ENCODE measurements around the gene PINK1.

Gene PINK1

DNA sequence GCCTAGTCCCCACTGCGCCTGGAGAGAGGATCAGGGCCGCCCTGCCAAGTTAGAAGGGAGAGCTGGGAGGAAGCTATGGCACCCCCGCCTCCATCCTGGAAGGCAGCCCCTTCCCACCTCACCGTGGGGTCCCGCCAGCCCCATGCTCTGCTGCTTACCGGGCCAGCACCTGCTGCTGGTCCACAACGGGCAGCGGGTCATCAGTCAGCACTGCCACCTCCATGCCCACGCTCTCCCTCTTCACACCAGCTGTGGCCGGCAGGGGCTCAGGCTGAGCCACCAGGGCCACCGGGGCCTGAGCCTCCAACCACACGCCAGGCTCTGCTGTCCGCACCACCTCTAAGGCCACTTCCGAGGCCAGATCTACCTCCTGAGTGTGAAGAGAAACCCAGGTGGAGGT, 51.4 kb downstream of the PINK1 start:
- Histone ChIP-seq H3K27me3 (ENCODE audit: control insufficient read depth, low read length) (peaks cover 2% of the 10 kb centered on the region; the same call in 1 of the 2 replicates), H3K4me1 (ENCODE audit: control insufficient read depth, low read length) (peaks cover 8% of the 10 kb centered on the region), H3K9me2 (replicated peaks; ENCODE audit: control insufficient read depth, low read length) (no peaks in the 10 kb centered on the region), H3K4me2 (ENCODE audit: low read length) (no peak overlapping the region), H3K4me3 (ENCODE audit: low read length) (no peak overlapping the region), H4K20me1 (ENCODE audit: control insufficient read depth, insufficient read depth, low read depth, low read length) (no peaks in the 10 kb centered on the region), H3K9me3 (ENCODE audit: control insufficient read depth, insufficient read depth, low read length) (no peaks in the 10 kb centered on the region), H3K36me3 (ENCODE audit: control insufficient read depth, low read length) (no peaks in the 10 kb centered on the region), H3K27ac (ENCODE audit: low read depth, low read length) (no peak overlapping the region), H3F3A (ENCODE audit: control insufficient read depth, insufficient read depth) (no peaks in the 10 kb centered on the region), H3K79me2 (ENCODE audit: control insufficient read depth, low read length) (no peaks in the 10 kb centered on the region)
- TF ChIP-seq, protein P1, sequence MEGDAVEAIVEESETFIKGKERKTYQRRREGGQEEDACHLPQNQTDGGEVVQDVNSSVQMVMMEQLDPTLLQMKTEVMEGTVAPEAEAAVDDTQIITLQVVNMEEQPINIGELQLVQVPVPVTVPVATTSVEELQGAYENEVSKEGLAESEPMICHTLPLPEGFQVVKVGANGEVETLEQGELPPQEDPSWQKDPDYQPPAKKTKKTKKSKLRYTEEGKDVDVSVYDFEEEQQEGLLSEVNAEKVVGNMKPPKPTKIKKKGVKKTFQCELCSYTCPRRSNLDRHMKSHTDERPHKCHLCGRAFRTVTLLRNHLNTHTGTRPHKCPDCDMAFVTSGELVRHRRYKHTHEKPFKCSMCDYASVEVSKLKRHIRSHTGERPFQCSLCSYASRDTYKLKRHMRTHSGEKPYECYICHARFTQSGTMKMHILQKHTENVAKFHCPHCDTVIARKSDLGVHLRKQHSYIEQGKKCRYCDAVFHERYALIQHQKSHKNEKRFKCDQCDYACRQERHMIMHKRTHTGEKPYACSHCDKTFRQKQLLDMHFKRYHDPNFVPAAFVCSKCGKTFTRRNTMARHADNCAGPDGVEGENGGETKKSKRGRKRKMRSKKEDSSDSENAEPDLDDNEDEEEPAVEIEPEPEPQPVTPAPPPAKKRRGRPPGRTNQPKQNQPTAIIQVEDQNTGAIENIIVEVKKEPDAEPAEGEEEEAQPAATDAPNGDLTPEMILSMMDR (IDR thresholded peaks at IDR 0.05; ENCODE audit: low read depth, low read length, poor library complexity, severe bottlenecking) = no peak
- TF ChIP-seq EZH2phosphoT487 (IDR thresholded peaks at IDR 0.05; ENCODE audit: borderline replicate concordance, low read length) = no peak

DNA sequence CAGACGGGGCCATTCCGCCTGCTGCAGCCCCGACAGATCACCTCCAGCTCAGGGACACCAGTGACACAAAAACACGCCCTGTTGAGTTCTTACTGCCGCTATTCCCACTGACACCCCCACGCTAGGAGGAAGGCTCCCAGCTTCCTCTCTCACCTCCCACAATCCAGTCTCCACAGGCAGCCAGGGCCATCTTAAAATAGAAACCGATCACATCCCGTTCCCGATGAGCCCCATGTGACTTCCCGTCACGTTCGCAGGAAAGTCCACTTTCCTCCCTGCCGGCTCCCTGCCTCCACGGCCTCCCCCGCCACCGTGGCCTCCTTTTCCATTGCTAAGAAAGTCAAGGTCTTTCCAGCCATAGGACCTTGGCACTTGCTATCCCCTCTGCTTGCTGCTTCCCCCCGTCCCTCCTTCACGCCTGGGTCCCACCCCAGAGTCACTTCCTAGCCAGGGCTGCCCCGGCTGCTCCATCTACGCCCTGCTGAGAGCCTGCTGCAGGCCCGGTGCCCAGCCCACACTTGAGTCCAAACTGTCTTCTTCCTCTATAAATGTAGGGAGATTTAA, 51.9 kb downstream of the PINK1 start:
- Histone ChIP-seq H3K4me2 (ENCODE audit: low read length) (no peak overlapping the region), H3K4me3 (ENCODE audit: low read length) (no peak overlapping the region), H3K4me1 (ENCODE audit: control insufficient read depth, low read length) (peaks cover 8% of the 10 kb centered on the region), H3K9me3 (ENCODE audit: control insufficient read depth, insufficient read depth, low read length) (no peaks in the 10 kb centered on the region), H3F3A (ENCODE audit: control insufficient read depth, insufficient read depth) (no peaks in the 10 kb centered on the region), H3K79me2 (ENCODE audit: control insufficient read depth, low read length) (no peaks in the 10 kb centered on the region), H3K9me2 (replicated peaks; ENCODE audit: control insufficient read depth, low read length) (no peaks in the 10 kb centered on the region), H4K20me1 (ENCODE audit: control insufficient read depth, insufficient read depth, low read depth, low read length) (no peaks in the 10 kb centered on the region), H3K36me3 (ENCODE audit: control insufficient read depth, low read length) (no peaks in the 10 kb centered on the region), H3K27ac (ENCODE audit: low read depth, low read length) (no peak overlapping the region), H3K27me3 (ENCODE audit: control insufficient read depth, low read length) (peaks cover 2% of the 10 kb centered on the region; the same call in 1 of the 2 replicates)
- TF ChIP-seq, protein P1 (IDR thresholded peaks at IDR 0.05; ENCODE audit: low read depth, low read length, poor library complexity, severe bottlenecking) = no peak
- TF ChIP-seq EZH2phosphoT487 (IDR thresholded peaks at IDR 0.05; ENCODE audit: borderline replicate concordance, low read length) = no peak

DNA sequence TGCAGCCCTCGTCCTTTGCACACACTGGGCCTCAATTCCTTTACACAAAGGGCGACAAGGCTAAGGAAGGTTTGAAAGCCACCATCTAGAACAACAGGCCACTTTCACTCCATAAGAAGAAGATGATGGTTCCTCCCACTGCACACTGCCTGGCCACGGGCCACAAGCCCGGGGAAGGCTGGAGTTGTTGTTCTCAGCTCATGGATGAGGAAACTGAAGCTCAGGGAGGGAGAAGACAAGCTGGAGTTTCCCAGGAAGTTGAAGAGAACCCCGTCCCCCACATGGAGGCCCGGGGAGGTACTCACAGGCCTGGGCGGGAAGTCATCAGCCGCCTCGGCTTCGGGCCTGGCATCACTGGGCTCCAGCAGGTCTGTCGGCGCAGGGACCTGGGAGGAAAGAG, 52.5 kb downstream of the PINK1 start:
- H3K9me2 ChIP-seq (replicated peaks; ENCODE audit: control insufficient read depth, low read length) = no peaks in the 10 kb centered on the region
- H3K79me2 ChIP-seq (ENCODE audit: control insufficient read depth, low read length) = no peaks in the 10 kb centered on the region
- peaks cover 2% of the 10 kb centered on the region; the same call in 1 of the 2 replicates for H3K27me3 ChIP-seq (ENCODE audit: control insufficient read depth, low read length)
- H3K4me1 ChIP-seq (ENCODE audit: control insufficient read depth, low read length) = peaks cover 8% of the 10 kb centered on the region
- H3F3A ChIP-seq (ENCODE audit: control insufficient read depth, insufficient read depth) = no peaks in the 10 kb centered on the region
- TF ChIP-seq, protein P1 (IDR thresholded peaks at IDR 0.05; ENCODE audit: low read depth, low read length, poor library complexity, severe bottlenecking) = no peak
- no peak for TF ChIP-seq EZH2phosphoT487 (IDR thresholded peaks at IDR 0.05; ENCODE audit: borderline replicate concordance, low read length)
- no peak overlapping the region for H3K4me2 ChIP-seq (ENCODE audit: low read length)
- H3K27ac ChIP-seq (ENCODE audit: low read depth, low read length) = no peak overlapping the region
- no peak overlapping the region for H3K4me3 ChIP-seq (ENCODE audit: low read length)
- no peaks in the 10 kb centered on the region for H3K36me3 ChIP-seq (ENCODE audit: control insufficient read depth, low read length)
- no peaks in the 10 kb centered on the region for H4K20me1 ChIP-seq (ENCODE audit: control insufficient read depth, insufficient read depth, low read depth, low read length)
- H3K9me3 ChIP-seq (ENCODE audit: control insufficient read depth, insufficient read depth, low read length) = no peaks in the 10 kb centered on the region

Data from DOHH2 (cell line).